Mucosa of descending colon (tissue), 3 donors: ENCODE measurements around the gene PPM1B. TPM values are rescaled to one million over a fixed set of nuclear protein-coding genes. Genes with fewer than 3 reads are reported as not detected.
"Not testable (repeated sequence)": the region's sequence is repeated elsewhere in the genome, so short reads cannot be mapped to it uniquely, and the experiment has no call there.

Source experiments
- ATAC-seq: fragments of 200-7000 bp; cut with Tn5 transposase; one replicate; pipeline ENCODE4 v1.9.1; 2020; ENCODE audit warnings: mild to moderate bottlenecking, moderate library complexity
- DNase-seq, 3 donors: peaks; one replicate each; pipeline ENCODE4 v3.0.0-alpha.2; 2020
- H3K36me3 ChIP-seq: fragments of 200-600 bp; one replicate; pipeline ENCODE4 v1.8.0; 2021; ENCODE audit warnings: low read depth, mild to moderate bottlenecking
- H3K4me1 ChIP-seq: fragments of 200-600 bp; one replicate; pipeline ENCODE4 v1.8.0; 2021; ENCODE audit warnings: low read depth, mild to moderate bottlenecking
- H3K4me3 ChIP-seq: fragments of 200-600 bp; one replicate; pipeline ENCODE4 v1.8.0; 2021; ENCODE audit warnings: mild to moderate bottlenecking
- H3K9me3 ChIP-seq: fragments of 200-600 bp; one replicate; pipeline ENCODE4 v1.8.0; 2021; ENCODE audit warnings: mild to moderate bottlenecking
- intact Hi-C, 2 donors: fragments of 100-400 bp; cut with DNase I in 1 of 2; cut with micrococcal nuclease in 1 of 2; formaldehyde crosslinking; loops; one replicate each; pipeline versions ENCODE4 v1.11.0 to v1.11.1; 2022; cut with DNase I, micrococcal nuclease
- total RNA-seq, 3 donors: library from RNA; stranded (reverse); fragmentation: NEBNext Ultra II Directional in 2 of 3; extraction: Animal tissue kit (Norgen Biotek cat#: 25700) in 2 of 3; gene quantifications; one replicate each; pipeline versions ENCODE4 v1.2.1 to v1.2.4, GENCODE V29; 2021 to 2023
- TF ChIP-seq, protein P1 (sequence below): fragments of 200-600 bp; IDR thresholded peaks from one replicate; pipeline ENCODE4 v1.8.0; 2022; ENCODE audit warnings: antibody characterized with exemption, mild to moderate bottlenecking
- donor health status: DM: no; HTN: no; CAD: no; lungs with moderate emphysema.
- donor health status: DM: no; HTN: no; CAD: no.
- donor health status: DM: no; HTN: yes; CAD: no.

The PPM1B gene
- total RNA-seq, 3 donors from 2014 or later = 59.8 to 75.4 (median 65.2) TPM

DNA sequence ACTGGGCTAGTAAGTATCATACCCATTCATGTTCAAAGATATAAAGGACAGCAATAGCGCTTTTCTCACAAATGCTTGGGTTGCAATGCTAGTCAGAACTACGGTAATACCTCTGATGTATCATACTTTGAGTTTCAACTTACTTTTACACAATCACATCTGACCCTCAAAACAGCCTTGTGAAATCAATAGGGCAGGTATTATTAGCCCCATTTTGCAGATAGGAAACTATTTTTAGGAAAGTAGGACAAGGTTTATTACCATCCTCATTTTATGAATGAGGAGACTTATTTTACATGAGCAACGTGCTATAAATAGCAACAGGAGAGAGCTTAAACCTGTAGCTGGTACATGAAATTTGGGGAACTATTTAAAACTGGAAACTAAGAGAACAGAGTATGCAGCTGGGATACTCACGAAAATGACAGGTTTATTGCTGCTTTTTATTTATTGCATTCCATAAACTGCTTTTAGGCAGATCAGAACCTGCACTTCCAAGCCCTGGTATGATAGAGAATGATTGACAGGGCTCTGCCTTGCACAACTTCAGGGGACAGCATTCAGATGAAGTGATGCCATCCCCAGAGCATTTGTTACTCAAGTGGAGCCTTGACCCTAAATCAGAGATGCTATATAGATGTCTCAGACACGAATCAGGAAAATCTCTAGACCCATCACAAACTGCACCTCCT lies 42.4 kb upstream of the PPM1B start:
- TF ChIP-seq, protein P1, sequence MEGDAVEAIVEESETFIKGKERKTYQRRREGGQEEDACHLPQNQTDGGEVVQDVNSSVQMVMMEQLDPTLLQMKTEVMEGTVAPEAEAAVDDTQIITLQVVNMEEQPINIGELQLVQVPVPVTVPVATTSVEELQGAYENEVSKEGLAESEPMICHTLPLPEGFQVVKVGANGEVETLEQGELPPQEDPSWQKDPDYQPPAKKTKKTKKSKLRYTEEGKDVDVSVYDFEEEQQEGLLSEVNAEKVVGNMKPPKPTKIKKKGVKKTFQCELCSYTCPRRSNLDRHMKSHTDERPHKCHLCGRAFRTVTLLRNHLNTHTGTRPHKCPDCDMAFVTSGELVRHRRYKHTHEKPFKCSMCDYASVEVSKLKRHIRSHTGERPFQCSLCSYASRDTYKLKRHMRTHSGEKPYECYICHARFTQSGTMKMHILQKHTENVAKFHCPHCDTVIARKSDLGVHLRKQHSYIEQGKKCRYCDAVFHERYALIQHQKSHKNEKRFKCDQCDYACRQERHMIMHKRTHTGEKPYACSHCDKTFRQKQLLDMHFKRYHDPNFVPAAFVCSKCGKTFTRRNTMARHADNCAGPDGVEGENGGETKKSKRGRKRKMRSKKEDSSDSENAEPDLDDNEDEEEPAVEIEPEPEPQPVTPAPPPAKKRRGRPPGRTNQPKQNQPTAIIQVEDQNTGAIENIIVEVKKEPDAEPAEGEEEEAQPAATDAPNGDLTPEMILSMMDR = no peak
- DNase-seq (no peak), ATAC-seq (peak; percentile 54)
- Histone ChIP-seq H3K4me1 (no peaks in the 10 kb centered on the region), H3K36me3 (no peaks in the 10 kb centered on the region), H3K4me3 (no peak overlapping the region), H3K9me3 (no peaks in the 10 kb centered on the region)
- intact Hi-C loops = no loop called here

DNA sequence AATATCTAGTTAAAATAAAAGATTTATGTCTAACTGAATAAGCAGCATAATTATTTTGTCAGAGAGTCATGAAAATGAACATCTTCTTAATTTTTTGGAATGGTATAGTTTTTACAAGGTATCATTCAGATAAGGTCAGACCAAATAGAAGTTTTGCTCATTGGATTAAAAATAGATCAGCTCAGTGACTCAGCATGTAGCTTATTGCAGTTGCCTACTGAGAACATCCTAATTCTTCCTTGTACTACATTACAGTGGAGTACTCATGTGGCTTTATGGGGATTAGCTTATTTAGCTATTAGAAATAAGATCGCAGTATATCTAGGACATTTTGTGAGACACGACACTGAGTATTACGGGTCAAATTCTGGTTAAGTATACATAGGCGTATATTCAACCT lies 38.2 kb upstream of the PPM1B start:
- H3K36me3 ChIP-seq = no peaks in the 10 kb centered on the region
- TF ChIP-seq, protein P1 = no peak
- H3K4me1 ChIP-seq = no peaks in the 10 kb centered on the region
- no peak overlapping the region for H3K4me3 ChIP-seq
- intact Hi-C loops = no loop called here
- no peaks in the 10 kb centered on the region for H3K9me3 ChIP-seq
- DNase-seq (no peak), ATAC-seq (no peak)

DNA sequence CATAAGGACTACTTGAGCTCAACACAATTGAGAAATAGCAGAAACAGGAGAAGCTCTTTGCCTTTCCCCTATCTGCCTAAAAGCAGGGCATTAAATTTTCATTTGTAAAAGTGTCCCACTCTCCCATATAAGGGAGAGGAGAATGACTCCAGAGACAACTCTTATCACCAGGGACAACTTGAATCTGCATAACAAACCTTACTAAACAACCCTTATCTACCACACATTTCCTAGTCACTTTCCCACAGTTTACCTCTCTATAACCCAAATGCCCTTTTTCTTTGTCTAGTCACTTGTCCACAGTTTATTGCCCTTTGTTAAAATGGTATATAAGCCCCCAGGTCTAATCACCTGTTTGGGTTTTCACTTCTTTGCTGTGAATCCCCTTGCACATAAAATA lies 37.5 kb upstream of the PPM1B start:
- intact Hi-C loops = no loop called here
- TF ChIP-seq, protein P1 = no peak
- ATAC-seq (no peak), DNase-seq (no peak)
- H3K36me3 ChIP-seq = no peaks in the 10 kb centered on the region
- no peaks in the 10 kb centered on the region for H3K9me3 ChIP-seq
- no peak overlapping the region for H3K4me3 ChIP-seq
- no peaks in the 10 kb centered on the region for H3K4me1 ChIP-seq

DNA sequence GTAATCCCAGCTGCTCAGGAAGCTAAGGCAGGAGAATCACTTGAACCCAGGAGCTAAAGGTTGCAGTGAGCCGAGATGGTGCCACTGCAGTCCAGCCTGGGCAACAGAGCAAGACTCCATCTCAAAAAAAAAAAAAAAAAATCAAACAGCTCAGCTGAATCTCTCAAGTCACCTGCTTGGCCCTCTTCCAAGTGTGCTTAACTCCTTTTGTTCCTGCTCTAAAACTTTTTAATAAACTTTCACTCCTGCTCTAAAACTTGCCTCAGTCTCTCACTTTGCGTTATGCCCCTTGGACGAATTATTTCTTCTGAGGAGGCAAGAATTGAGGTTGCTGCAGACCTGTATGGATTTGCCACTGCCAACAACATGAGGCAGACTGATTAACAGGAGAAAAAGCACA lies 35.1 kb upstream of the PPM1B start:
- H3K4me1 ChIP-seq, H3K9me3 ChIP-seq, intact Hi-C loops, ATAC-seq, H3K4me3 ChIP-seq, DNase-seq, H3K36me3 ChIP-seq: not testable (repeated sequence)

DNA sequence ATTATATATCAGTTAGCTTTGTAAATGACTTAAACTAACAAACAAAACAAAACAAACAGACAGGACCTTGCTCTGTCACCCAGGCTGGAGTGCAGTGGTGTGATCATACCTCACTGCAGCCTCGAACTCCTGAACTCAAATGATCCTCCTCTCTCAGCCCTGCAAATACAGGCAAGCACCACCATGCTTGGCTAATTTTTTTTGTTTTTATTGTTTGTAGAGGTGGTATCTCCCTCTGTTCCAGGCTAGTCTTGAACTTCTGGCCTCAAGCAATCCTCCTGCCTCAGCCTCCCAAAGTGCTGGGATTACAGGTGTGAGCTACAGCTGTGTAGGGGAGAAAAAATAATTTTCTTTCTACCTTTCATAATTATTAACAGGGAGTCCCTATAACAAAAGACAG lies 33.8 kb upstream of the PPM1B start:
- no peaks in the 10 kb centered on the region for H3K9me3 ChIP-seq
- no peak for ATAC-seq
- TF ChIP-seq, protein P1 = no peak
- no peaks in the 10 kb centered on the region for H3K36me3 ChIP-seq
- no peaks in the 10 kb centered on the region for H3K4me1 ChIP-seq
- no peak overlapping the region for H3K4me3 ChIP-seq
- DNase-seq = no peak
- intact Hi-C loops = no loop called here

DNA sequence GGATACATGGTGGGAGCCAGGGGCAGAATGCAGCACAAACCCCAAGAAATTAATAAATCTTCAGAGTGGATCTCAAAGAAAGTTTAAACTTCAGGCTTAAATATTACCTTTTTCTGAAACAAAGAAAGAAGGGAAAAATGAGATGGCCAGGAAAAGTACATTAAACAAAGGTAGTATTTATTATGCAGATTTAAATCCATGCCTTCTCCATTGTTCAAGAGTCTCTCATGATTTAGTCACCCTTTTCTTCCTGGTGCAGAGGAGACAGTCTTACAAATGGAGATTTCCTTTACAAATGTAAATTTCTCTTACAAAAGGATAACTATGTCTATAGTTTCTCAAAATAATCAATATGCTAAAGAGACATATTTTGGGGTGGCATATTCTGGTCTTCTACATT lies 33.4 kb upstream of the PPM1B start:
- TF ChIP-seq, protein P1 = no peak
- no peaks in the 10 kb centered on the region for H3K4me1 ChIP-seq
- H3K4me3 ChIP-seq = no peak overlapping the region
- H3K9me3 ChIP-seq = no peaks in the 10 kb centered on the region
- DNase-seq (no peak), ATAC-seq (no peak)
- intact Hi-C loops = no loop called here
- no peaks in the 10 kb centered on the region for H3K36me3 ChIP-seq
